ENCODE data around the gene GULP1.

GULP1 gene

DNA sequence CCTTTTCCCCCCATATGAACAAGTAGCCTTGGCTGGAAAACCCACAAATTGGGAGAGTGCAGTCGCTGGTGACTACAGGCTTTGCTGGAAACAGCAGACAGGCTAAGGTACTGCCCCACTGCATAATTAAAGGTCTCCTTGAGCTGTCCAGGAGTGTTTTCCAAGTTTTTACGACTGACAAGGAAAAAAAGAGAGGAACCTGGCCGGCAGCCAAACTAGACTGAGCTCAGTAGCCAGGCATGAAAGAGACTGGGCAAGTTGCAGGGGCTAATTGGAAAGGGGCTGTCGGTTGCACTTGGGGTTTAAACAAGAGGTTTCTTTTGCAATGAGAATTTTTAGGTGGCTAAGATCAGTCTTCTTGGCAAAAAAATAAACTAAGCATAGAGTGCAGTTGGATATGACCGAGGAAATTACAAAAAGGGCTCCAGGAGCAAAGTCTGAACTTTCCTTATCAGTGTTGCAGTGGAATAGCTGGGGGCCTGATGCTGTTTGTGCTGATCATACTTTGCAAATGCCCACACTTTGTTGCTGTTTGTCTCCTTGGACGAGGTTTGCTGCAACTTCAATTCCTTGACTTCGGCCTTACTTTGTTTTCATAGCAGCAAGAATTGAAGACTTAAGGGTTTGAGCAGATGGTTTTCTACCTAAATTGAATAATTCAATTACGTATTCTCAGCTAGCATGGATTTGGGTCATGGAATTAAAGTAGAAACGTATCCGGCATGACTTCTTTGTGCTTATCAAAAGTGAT lies 2.1 kb downstream of the GULP1 start:
- no peak for DNase-seq (ENCODE audit: low read depth in 1 of 2, low spot score in 1 of 2)
- Histone ChIP-seq H3K27ac (replicated peaks) (no peak overlapping the region), H3K27me3 (ENCODE audit: insufficient read depth, poor library complexity, severe bottlenecking) (peaks cover 18% of the 10 kb centered on the region), H3K4me3 (replicated peaks; ENCODE audit: insufficient read depth, low read length) (no peak overlapping the region)
- TF ChIP-seq GABPA (IDR thresholded peaks at IDR 0.05; ENCODE audit: low read depth) (no peak), POLR2AphosphoS5 (IDR thresholded peaks at IDR 0.05; ENCODE audit: low read depth) (no peak), SPI1 (IDR thresholded peaks at IDR 0.05; ENCODE audit: borderline replicate concordance, low read depth) (no peak)
- TF ChIP-seq, protein P1, sequence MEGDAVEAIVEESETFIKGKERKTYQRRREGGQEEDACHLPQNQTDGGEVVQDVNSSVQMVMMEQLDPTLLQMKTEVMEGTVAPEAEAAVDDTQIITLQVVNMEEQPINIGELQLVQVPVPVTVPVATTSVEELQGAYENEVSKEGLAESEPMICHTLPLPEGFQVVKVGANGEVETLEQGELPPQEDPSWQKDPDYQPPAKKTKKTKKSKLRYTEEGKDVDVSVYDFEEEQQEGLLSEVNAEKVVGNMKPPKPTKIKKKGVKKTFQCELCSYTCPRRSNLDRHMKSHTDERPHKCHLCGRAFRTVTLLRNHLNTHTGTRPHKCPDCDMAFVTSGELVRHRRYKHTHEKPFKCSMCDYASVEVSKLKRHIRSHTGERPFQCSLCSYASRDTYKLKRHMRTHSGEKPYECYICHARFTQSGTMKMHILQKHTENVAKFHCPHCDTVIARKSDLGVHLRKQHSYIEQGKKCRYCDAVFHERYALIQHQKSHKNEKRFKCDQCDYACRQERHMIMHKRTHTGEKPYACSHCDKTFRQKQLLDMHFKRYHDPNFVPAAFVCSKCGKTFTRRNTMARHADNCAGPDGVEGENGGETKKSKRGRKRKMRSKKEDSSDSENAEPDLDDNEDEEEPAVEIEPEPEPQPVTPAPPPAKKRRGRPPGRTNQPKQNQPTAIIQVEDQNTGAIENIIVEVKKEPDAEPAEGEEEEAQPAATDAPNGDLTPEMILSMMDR (IDR thresholded peaks at IDR 0.05; ENCODE audit: insufficient read depth, low read length) = no peak
- TF ChIP-seq, protein P2, sequence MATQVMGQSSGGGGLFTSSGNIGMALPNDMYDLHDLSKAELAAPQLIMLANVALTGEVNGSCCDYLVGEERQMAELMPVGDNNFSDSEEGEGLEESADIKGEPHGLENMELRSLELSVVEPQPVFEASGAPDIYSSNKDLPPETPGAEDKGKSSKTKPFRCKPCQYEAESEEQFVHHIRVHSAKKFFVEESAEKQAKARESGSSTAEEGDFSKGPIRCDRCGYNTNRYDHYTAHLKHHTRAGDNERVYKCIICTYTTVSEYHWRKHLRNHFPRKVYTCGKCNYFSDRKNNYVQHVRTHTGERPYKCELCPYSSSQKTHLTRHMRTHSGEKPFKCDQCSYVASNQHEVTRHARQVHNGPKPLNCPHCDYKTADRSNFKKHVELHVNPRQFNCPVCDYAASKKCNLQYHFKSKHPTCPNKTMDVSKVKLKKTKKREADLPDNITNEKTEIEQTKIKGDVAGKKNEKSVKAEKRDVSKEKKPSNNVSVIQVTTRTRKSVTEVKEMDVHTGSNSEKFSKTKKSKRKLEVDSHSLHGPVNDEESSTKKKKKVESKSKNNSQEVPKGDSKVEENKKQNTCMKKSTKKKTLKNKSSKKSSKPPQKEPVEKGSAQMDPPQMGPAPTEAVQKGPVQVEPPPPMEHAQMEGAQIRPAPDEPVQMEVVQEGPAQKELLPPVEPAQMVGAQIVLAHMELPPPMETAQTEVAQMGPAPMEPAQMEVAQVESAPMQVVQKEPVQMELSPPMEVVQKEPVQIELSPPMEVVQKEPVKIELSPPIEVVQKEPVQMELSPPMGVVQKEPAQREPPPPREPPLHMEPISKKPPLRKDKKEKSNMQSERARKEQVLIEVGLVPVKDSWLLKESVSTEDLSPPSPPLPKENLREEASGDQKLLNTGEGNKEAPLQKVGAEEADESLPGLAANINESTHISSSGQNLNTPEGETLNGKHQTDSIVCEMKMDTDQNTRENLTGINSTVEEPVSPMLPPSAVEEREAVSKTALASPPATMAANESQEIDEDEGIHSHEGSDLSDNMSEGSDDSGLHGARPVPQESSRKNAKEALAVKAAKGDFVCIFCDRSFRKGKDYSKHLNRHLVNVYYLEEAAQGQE (IDR thresholded peaks at IDR 0.05; ENCODE audit: insufficient replicate concordance, low read depth) = no peak

GRCh38 chr2:188294352-188294926 lies 2.8 kb downstream of the GULP1 start:
- Histone ChIP-seq H3K4me3 (replicated peaks; ENCODE audit: insufficient read depth, low read length) (no peak overlapping the region), H3K27ac (replicated peaks) (no peak overlapping the region), H3K27me3 (ENCODE audit: insufficient read depth, poor library complexity, severe bottlenecking) (peaks cover 18% of the 10 kb centered on the region)
- no peak for DNase-seq (ENCODE audit: low read depth in 1 of 2, low spot score in 1 of 2)
- TF ChIP-seq, protein P2 (IDR thresholded peaks at IDR 0.05; ENCODE audit: insufficient replicate concordance, low read depth) = no peak
- TF ChIP-seq SPI1 (IDR thresholded peaks at IDR 0.05; ENCODE audit: borderline replicate concordance, low read depth) (no peak), POLR2AphosphoS5 (IDR thresholded peaks at IDR 0.05; ENCODE audit: low read depth) (no peak), GABPA (IDR thresholded peaks at IDR 0.05; ENCODE audit: low read depth) (no peak)
- TF ChIP-seq, protein P1 (IDR thresholded peaks at IDR 0.05; ENCODE audit: insufficient read depth, low read length) = no peak

- DNase-seq (ENCODE audit: low read depth in 1 of 2, low spot score in 1 of 2) = no peak
- Histone ChIP-seq H3K27ac (replicated peaks) (no peak overlapping the region), H3K27me3 (ENCODE audit: insufficient read depth, poor library complexity, severe bottlenecking) (peaks cover 18% of the 10 kb centered on the region), H3K4me3 (replicated peaks; ENCODE audit: insufficient read depth, low read length) (no peak overlapping the region)
- no peak for TF ChIP-seq POLR2AphosphoS5 (IDR thresholded peaks at IDR 0.05; ENCODE audit: low read depth)
- TF ChIP-seq SPI1 (IDR thresholded peaks at IDR 0.05; ENCODE audit: borderline replicate concordance, low read depth) = no peak
- TF ChIP-seq, protein P2 (IDR thresholded peaks at IDR 0.05; ENCODE audit: insufficient replicate concordance, low read depth) = no peak
- no peak for TF ChIP-seq GABPA (IDR thresholded peaks at IDR 0.05; ENCODE audit: low read depth)
- TF ChIP-seq, protein P1 (IDR thresholded peaks at IDR 0.05; ENCODE audit: insufficient read depth, low read length) = no peak
Observed at GRCh38 chr2:188295067-188295685, 3.5 kb downstream of the GULP1 start.
